HCT116 (cell line): ENCODE results near the gene ANKRD22. TPM values are rescaled to one million over a fixed set of nuclear protein-coding genes. Genes with fewer than 3 reads are reported as not detected.
"Not testable (repeated sequence)": the region's sequence is repeated elsewhere in the genome, so short reads cannot be mapped to it uniquely, and the experiment has no call there.

Source experiments
- ATAC-seq: fragments of 200-7000 bp; cut with Tn5 transposase; 2 replicates; pipeline ENCODE4 v1.9.1; 2020; ENCODE audit warnings: mild to moderate bottlenecking, moderate library complexity
- BruUV-seq: library from RNA; stranded (reverse); fragments of 400-500 nt; replicated peaks from 2 replicates; lab custom pipeline; 2021; lab: Mats Ljungman, UMichigan
- CTCF ChIA-PET: fragments of 300-600 bp; sonication (Branson Sonifier 250); formaldehyde crosslinking; loops from one replicate; lab custom pipeline; 2021; ENCODE audit warnings: antibody characterized with exemption; lab: Charles Lee
- POLR2A ChIA-PET: fragments of 300-600, 350-600 bp; sonication (Branson Sonifier 250); formaldehyde crosslinking; loops from one replicate; lab custom pipeline; 2021; ENCODE audit warnings: antibody characterized with exemption; lab: Charles Lee
- RAD21 ChIA-PET, 2 experiments: fragments of 300-600 bp; sonication (Branson Sonifier 250); formaldehyde crosslinking; loops; one replicate each; lab custom pipeline; 2023; ENCODE audit warnings: low total read pairs in 2 of 2; ENCODE audit not compliant: uncharacterized antibody in 2 of 2, unreplicated experiment in 2 of 2, low non-redundant PET in 1 of 2; lab: Charles Lee
- DNase-seq: peaks from one replicate; pipeline ENCODE4 v3.0.0-alpha.2; 2010; ENCODE audit warnings: low read depth, low spot score
- H2AFZ ChIP-seq: fragments of 200-600 bp; shearing (Covaris generic), sonication (generic); 2 replicates; pipeline ENCODE4 v1.6.1; 2017; ENCODE audit warnings: low read depth, mixed run types, mixed read lengths, antibody characterized with exemption, low read length; ENCODE audit not compliant: poor library complexity, severe bottlenecking
- H3K27ac ChIP-seq: 2 replicates; pipeline ENCODE4 v1.5.1; 2012; ENCODE audit warnings: low read depth, low read length
- H3K27me3 ChIP-seq: fragments of 200-600 bp; sonication (generic); 2 replicates; pipeline ENCODE4 v1.6.1; 2016; ENCODE audit warnings: mixed run types, low read length, mixed read lengths; ENCODE audit not compliant: insufficient read depth
- H3K36me3 ChIP-seq, 2 experiments: fragments of 200-500 bp in 1 of 2; fragments of 200-600 bp in 1 of 2; sonication (Bioruptor generic) in 1 of 2; sonication (generic) in 1 of 2; 2 replicates each; pipeline versions ENCODE4 v1.5.1 to v1.6.1; 2014 to 2016; ENCODE audit warnings: low read length in 2 of 2, inconsistent platforms in 1 of 2, mixed read lengths in 1 of 2, mixed run types in 1 of 2; ENCODE audit not compliant: insufficient read depth in 2 of 2, control insufficient read depth in 1 of 2
- H3K4me1 ChIP-seq, 2 experiments: fragments of 200-600 bp in 1 of 2; sonication (generic) in 1 of 2; 2 replicates each; pipeline versions ENCODE4 v1.5.1 to v1.6.1; 2012 to 2017; ENCODE audit warnings: low read length in 2 of 2, inconsistent platforms in 1 of 2, mild to moderate bottlenecking in 1 of 2, mixed read lengths in 1 of 2, mixed run types in 1 of 2, moderate library complexity in 1 of 2; ENCODE audit not compliant: insufficient read depth in 2 of 2, control insufficient read depth in 1 of 2
- H3K4me2 ChIP-seq: fragments of 200-600 bp; sonication (generic); 2 replicates; pipeline ENCODE4 v1.6.1; 2017; ENCODE audit warnings: mixed run types, low read length, mixed read lengths
- H3K4me3 ChIP-seq, 2 experiments: fragments of 200-600 bp in 1 of 2; sonication (generic) in 1 of 2; replicated peaks in 1 of 2; 2 replicates each; pipeline ENCODE4 v1.5.1; 2011 to 2016; ENCODE audit warnings: low read length in 2 of 2, control low read depth in 1 of 2, low read depth in 1 of 2, mild to moderate bottlenecking in 1 of 2, mixed read lengths in 1 of 2, mixed run types in 1 of 2
- H3K79me2 ChIP-seq: fragments of 200-600 bp; sonication (generic); 2 replicates; pipeline ENCODE4 v1.6.1; 2017; ENCODE audit warnings: mild to moderate bottlenecking, mixed run types, low read length, moderate library complexity, mixed read lengths; ENCODE audit not compliant: insufficient read depth
- H3K9ac ChIP-seq: fragments of 200-600 bp; sonication (generic); 2 replicates; pipeline ENCODE4 v1.6.1; 2016; ENCODE audit warnings: low read length, mixed read lengths
- H3K9me2 ChIP-seq: fragments of 200-600 bp; sonication (generic), shearing (Covaris generic); 2 replicates; pipeline ENCODE4 v1.6.1; 2017; ENCODE audit warnings: mixed run types, mild to moderate bottlenecking, moderate library complexity; ENCODE audit not compliant: insufficient read depth
- H3K9me3 ChIP-seq, 2 experiments: fragments of 200-500 bp in 1 of 2; fragments of 200-600 bp in 1 of 2; sonication (Bioruptor generic) in 1 of 2; sonication (generic) in 1 of 2; 2 replicates each; pipeline ENCODE4 v1.6.1; 2014 to 2017; ENCODE audit warnings: low read length in 2 of 2, mixed read lengths in 2 of 2, inconsistent platforms in 1 of 2, low read depth in 1 of 2, mild to moderate bottlenecking in 1 of 2, mixed run types in 1 of 2, moderate library complexity in 1 of 2; ENCODE audit not compliant: control insufficient read depth in 1 of 2, insufficient read depth in 1 of 2
- H4K20me1 ChIP-seq: fragments of 200-600 bp; sonication (generic), shearing (Covaris generic); 2 replicates; pipeline ENCODE4 v1.6.1; 2017; ENCODE audit warnings: mixed run types, mild to moderate bottlenecking, moderate library complexity; ENCODE audit not compliant: insufficient read depth
- JUND ChIP-seq: IDR thresholded peaks from 2 replicates; pipeline ENCODE4 v1.6.1; 2012
- MAX ChIP-seq: IDR thresholded peaks from 2 replicates; pipeline ENCODE4 v1.6.1; 2012
- RAD21 ChIP-seq: IDR thresholded peaks from 2 replicates; pipeline ENCODE4 v1.6.1; 2012; ENCODE audit warnings: low read depth, mild to moderate bottlenecking
- intact Hi-C: fragments of 100-400 bp; cut with micrococcal nuclease; formaldehyde crosslinking; loops from 2 replicates; pipeline ENCODE4 v1.10.0; 2022
- total RNA-seq: library from RNA; stranded (reverse); gene quantifications from one replicate; pipeline ENCODE4 v1.2.1, GENCODE V29; 2021; ENCODE audit not compliant: unreplicated experiment

ANKRD22 gene
- total RNA-seq, 1 experiment from 2014 or later, result 2.3 TPM

GRCh38 chr10:88840104-88840503 is 11.5 kb downstream of the ANKRD22 start:
- Histone ChIP-seq H3K4me1 (peaks cover 0 to 8% of the 10 kb centered on the region in 2 experiments; a peak in 1 of 4 replicates), H3K9me3 (no peaks in the 10 kb centered on the region), H3K4me2 (no peak overlapping the region), H3K9ac (no peak overlapping the region), H2AFZ (no peak overlapping the region), H3K9me2 (no peaks in the 10 kb centered on the region), H3K4me3 (no peak overlapping the region), H4K20me1 (no peaks in the 10 kb centered on the region), H3K36me3 (no peaks in the 10 kb centered on the region), H3K79me2 (no peaks in the 10 kb centered on the region), H3K27me3 (no peaks in the 10 kb centered on the region), H3K27ac (no peak overlapping the region)
- RAD21 ChIA-PET, result no interaction called here
- intact Hi-C loops, result no loop called here
- TF ChIP-seq MAX, result no peak
- DNase-seq, result no peak
- no peak for ATAC-seq
- CTCF ChIA-PET, result no interaction called here
- POLR2A ChIA-PET, result no interaction called here
- BruUV-seq, result no TSS peak

GRCh38 chr10:88838766-88839350 is 12.8 kb downstream of the ANKRD22 start:
- no TSS peak for BruUV-seq
- TF ChIP-seq JUND (no peak), RAD21 (0 out of 2 replicates have a peak, but pooled peaks have one; percentile 10)
- TF ChIP-seq, all 23 proteins: peak for 1
- H3K27ac ChIP-seq, result no peak overlapping the region
- no peaks in the 10 kb centered on the region for H3K79me2 ChIP-seq
- no peaks in the 10 kb centered on the region for H3K9me2 ChIP-seq
- RAD21 ChIA-PET, result no interaction called here
- H3K4me2 ChIP-seq, result no peak overlapping the region
- H2AFZ ChIP-seq, result no peak overlapping the region
- H4K20me1 ChIP-seq, result no peaks in the 10 kb centered on the region
- H3K9ac ChIP-seq, result no peak overlapping the region
- ATAC-seq (no peak), DNase-seq (no peak)
- intact Hi-C loops, result no loop called here
- no peaks in the 10 kb centered on the region for H3K27me3 ChIP-seq
- POLR2A ChIA-PET, result no interaction called here
- H3K4me3 ChIP-seq, result no peak overlapping the region
- peaks cover 0 to 8% of the 10 kb centered on the region in 2 experiments; a peak in 1 of 4 replicates for H3K4me1 ChIP-seq
- H3K36me3 ChIP-seq, result no peaks in the 10 kb centered on the region
- no peaks in the 10 kb centered on the region for H3K9me3 ChIP-seq
- CTCF ChIA-PET, result no interaction called here

- RAD21 ChIA-PET, H3K27me3 ChIP-seq, H3K4me1 ChIP-seq, H2AFZ ChIP-seq, intact Hi-C loops, H4K20me1 ChIP-seq, H3K4me3 ChIP-seq, ATAC-seq, H3K36me3 ChIP-seq, H3K27ac ChIP-seq, H3K4me2 ChIP-seq, H3K9me2 ChIP-seq, H3K9me3 ChIP-seq, BruUV-seq, H3K9ac ChIP-seq, H3K79me2 ChIP-seq, POLR2A ChIA-PET, DNase-seq: not testable (repeated sequence)
- CTCF ChIA-PET, result interaction anchor here (0.6 to 4.1 kb wide), 2 partner anchors 95 to 359 kb away, joined by 3 to 148 read pairs; no protein-coding TSS in a partner anchor
Observed at GRCh38 chr10:88837632-88838031, 14.0 kb downstream of the ANKRD22 start.
